GM18858 (cell line): ENCODE measurements around the gene MEF2C.
"Not testable (repeated sequence)": the region's sequence is repeated elsewhere in the genome, so short reads cannot be mapped to it uniquely, and the experiment has no call there.

Experiments used
- ATAC-seq: cut with Tn5 transposase; IDR thresholded peaks from one replicate; pipeline ENCODE4 v1.9.1; 2021; ENCODE audit not compliant: unreplicated experiment

MEF2C gene

DNA sequence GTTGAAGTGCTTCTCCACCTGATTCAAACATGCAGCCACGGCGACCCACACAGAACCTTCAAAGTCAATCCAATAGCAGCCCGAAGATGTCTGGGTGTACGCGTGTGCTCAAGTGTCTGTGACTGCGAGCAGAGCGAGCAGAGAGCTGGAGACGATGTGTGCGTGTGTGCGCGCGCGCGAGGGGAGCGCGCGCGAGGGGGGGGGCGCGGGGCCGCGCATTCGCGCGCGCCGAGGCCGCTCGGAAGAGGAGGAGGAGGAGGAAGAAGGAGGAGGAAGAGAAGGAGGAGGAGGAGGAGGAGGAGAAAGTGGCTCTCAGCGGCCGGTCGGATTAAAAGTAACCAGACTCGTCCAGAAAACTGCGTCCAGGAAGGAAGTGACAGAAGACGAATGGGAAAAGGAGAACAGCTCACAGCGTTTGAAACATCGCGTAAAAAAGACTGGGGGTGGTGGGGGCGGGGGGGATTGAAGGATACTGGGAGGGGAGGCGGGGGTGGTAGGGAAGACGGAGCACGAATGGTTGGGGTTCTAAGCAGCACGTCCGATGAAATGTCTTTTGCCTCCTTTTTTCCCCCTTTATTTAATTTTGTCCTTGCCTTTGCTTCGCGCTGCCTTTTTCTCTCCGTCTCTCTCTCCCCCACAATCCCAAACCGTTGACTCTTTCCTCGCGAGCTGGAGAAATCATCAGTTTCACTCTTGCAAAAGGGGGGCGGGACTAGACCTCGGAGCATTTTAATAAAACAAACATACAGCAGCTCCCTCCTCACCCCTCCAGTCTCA, at the start of gene MEF2C:
TSS of gene MEF2C (minus strand) at position 126 of the 777 bp plus-strand sequence. CDS start 59,396 bp downstream, outside the sequence.
- ATAC-seq = no peak

DNA sequence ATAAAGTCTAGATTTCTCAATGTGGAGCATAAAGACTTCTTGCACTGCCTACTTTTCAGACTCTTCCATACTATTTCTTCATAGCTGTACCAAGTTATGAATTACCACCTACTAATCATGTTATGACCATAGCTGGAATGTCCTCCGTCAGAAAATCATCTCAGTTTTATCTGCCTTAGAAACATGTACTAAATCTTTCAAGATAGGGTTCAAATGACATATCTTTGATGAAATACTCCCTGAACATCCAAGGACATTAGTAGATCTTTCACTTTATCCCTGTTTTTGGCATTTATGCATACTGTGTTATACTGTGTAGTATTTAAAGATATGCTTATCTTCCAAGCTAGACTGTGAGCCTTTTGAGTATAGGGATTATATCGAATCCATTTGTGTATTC, 49.6 kb upstream of the MEF2C start:
- no peak for ATAC-seq

DNA sequence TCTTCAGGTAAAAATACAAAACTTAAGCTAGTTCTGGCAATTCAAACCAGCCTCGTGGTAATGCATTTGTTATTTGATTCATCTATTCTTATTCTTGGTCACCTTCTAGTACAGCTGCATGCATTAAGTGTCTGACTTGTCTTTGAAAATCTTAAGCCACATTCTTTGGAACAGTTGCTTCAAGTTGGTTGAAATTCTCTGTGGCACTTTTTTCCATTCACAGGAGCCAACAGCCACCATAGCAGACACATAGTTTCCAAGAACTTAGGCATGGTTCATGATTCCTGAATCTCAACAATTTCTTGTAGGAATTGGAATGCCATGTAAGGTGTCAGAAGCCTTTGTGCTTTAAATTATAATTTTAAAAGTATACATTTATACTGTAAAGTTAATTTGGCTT, 47.4 kb upstream of the MEF2C start:
- no peak for ATAC-seq

DNA sequence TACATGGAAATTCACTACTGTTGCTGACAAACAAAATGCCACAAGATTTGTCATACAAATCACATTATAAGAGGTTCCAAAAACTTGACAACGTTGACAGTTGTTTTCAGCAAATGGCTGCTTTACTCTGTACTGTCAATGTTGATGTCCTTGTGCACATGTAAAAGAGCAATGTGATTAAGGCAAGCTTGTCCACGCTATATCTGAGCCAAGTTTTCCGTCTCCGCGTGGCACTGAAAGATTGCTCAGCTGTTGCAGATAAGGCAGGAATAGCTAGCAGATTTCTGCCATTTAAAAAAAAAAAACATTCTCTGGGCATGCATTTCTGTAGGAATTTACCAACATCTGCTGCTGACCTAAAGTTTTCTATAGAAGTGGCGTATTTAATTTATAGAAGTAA, 46.4 kb upstream of the MEF2C start:
- ATAC-seq = no peak

DNA sequence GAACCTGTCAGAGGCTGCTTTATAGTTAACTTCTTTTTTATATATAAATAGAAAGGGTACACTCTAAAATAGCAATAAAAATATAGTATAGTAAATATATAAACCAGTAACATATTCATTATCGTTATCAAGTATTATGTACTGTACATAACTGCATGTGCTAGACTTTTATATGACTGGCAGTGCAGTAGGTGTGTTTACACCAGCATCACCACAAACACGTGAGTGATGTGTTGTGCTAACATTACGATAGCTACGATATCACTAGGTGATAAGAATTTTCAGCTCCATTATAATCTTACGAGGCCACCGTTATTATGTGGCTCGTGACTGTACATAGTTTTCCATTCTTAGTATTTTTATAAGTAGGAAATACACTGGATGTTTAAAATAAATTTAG, 43.8 kb upstream of the MEF2C start:
- no peak for ATAC-seq

DNA sequence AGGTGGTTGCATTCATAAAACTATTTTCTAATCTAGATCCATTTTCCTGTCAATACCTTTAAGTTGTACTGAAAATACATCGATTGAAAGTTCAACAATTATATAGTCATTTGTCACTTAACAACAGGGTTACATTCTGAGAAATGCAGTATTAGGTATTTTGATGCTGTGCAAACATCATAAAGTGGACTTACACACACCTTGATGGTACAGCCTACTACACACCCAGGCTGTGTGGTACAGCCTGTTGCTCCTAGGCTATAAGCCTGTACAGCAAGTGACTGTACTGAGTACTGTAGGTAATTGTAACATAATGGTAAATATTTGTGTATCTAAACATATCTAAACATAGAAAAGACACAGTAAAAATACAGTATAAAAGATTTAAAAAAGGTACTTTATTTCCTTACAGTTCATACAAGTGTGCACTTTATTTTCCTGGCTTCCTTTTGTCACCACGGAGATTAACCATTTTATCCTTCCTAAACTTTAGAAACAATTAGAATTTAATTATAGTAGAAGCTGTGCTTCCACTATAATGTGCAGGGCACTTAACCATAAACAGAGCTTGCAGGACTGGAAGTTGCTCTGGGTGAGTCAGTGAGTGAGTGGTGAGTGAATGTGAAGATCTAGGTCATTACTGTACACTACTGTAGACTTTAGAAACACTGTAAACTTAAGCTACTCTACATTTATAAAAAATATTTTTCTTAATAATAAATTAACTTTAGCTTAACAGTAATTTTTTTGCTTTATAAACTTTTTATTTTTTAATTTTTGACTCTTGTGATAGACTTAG, 42.9 kb upstream of the MEF2C start:
- ATAC-seq = no peak

DNA sequence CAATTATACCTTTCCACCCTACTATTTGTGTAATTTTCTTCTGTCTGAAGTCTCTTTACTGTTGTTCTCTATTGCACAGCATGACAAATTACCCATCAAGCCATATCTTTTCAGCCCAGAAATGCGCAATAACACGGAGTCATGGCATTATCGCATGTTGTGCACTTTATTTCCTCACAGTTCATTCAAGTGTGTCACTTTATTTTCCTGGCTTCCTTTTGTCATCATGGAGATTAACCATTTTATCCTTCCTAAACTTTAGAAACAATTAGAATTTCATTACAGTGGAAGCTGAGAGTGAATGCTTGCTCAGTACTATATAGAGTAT, 41.3 kb upstream of the MEF2C start:
- ATAC-seq = no peak

DNA sequence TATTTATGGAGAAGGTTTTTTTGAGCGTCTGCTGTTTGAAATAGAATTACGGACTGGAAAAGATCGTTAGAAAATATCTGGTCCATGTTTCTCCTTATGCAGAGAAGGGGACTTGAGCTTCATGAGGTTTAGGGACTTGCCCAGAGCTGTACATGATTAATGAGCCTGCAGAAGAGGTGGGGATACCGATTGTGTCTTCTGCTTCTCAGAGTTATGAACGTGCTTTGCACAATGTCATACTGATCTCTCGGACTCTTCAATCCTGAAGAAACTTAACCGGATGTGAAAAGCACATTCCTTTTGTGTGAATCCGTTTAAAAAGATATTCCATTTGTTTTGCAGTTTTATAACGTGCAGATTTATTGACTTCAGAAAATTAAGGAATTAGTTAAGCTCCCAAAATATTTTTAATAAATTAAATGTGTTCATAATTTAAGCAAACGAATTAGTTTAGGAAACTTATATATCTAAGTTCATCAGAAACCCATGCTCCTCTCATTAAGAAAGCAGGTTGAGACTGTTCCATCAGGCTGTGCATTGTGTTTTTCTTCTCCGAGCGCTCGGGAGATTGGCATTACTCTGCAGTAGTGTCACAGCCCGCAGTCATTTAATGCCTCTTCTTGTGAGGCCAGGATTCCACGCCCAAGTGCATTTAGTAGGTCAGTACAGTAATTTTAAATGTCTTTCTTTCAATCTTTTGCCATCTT, 40.8 kb upstream of the MEF2C start:
- ATAC-seq = no peak

DNA sequence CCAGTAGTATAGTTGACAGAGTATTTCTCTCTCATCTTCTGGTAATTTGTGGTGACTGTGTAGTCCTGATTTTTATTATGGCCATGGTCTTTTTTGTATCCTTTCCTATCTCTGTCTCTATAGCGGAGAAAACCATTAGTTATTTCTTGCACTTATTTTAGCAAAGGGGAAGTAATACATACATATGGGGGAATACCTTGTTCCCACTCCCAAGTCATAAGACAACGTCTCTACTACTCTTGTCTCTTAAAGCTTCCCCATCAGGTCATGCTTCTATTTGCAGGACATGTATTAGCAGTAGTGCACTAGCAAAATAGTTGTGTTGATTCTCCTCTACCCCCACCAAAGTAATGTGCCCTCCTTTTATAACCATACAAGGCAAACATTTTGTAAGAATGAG, 29.8 kb upstream of the MEF2C start:
- not testable (repeated sequence) for ATAC-seq

DNA sequence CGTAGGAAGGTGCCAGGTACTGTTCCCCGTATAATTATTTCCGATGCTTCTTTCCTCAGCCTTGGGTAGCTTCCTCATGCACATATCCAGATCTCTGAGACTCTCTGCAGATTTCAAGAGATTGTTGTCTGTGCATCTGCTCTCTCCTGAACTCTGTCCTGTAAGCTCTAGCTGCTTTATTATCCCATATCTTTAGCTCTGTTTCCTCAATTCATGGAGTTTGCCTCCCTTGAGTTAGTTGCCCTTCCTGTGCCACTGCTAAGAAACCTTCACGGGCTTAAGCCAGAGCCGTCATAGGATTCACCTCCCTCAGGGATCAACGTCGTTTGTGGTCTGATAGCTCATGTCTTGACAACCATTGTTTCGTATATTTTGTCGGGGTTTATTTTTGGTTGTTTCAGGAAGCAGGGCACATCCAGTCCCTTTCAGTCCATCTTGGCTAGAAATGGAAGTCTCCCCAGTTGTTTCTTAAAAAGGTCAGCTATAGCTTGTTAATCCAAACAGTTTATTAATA, 28.1 kb upstream of the MEF2C start:
- ATAC-seq = not testable (repeated sequence)

DNA sequence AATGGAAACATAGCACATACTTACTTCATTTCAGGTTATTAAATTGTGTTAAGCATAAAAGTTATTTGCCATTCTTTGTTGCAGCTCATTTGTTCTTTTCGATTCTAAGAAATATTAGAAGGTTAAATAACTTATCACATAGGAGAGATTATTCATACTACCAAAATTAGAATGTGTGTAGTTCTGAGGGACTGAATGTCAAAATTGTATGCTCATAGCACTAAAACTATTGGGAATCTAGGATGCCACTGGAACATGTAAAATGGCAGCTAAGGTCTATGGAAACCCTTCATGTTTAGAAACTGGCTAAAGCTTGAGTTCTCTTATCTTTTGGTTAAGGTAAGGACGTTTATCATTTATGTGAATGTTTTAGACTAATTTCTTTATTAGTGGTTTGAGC, 21.5 kb upstream of the MEF2C start:
- ATAC-seq = not testable (repeated sequence)

DNA sequence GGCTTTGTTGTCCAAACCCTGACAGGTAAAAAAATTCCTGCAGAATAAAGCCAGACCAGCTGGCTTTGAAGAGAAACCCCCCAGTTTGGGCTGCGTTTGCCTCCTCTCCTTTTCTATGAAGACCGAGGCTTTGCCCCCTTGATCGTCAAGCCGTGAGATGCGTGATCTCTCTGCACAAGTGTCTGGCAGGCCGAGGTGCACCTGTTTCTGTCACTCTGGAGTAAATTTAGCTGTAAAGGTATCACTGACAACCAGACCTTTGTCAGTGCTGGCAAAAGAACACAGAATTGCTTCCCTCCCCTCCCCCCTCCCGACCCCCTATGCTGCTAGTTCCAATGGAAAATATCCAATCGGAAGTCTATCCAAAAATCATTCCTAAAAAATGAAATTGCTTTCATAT, 21.0 kb upstream of the MEF2C start:
- ATAC-seq = not testable (repeated sequence)

DNA sequence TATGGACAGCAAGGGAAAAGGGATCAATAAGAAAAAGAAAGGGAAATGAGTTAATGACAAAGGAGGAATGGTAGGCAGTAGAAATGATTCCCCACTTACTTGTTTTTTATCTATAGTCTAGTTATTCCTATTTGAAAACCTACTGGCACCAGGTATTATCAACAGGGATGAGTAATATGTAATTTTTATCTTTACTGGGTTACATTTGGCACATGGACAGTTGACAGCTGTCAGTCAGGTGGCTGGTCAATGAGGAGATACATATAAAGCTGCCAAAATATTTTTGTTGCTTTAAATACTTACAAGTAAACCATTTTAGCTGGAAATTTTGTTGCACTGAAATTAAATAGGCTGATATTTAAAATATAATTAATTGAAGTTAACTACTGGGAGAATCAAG, 18.1 kb upstream of the MEF2C start:
- not testable (repeated sequence) for ATAC-seq

DNA sequence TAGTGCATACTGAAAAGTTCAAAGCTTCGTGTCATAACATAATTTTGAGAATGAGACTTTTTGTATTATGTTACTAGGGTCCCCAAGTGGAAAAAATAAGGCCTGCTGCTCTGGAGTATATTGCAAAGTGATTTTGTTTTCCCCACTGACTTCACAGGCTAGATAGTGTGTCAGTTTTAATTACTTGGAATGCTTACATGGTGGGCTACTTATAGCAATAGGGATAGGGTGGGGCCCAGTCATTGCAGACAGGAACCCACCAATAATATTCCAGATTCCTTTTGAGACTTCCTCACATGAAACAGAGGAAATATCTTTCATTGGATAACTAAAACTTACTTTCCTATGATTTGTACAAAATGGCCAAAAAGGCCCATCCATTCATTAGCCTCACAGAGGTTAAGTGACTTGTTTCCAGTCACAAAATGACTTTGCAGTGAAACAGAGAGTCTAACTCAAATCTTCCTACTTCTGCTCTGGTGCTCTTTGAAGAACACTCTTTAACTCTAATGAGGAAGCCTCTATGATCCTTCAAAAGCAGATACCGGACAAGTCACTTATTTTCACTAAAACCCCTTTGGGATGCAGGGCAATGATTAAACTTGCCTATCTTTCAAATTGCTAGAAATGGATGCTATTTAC, 16.2 kb upstream of the MEF2C start:
- ATAC-seq = no peak

DNA sequence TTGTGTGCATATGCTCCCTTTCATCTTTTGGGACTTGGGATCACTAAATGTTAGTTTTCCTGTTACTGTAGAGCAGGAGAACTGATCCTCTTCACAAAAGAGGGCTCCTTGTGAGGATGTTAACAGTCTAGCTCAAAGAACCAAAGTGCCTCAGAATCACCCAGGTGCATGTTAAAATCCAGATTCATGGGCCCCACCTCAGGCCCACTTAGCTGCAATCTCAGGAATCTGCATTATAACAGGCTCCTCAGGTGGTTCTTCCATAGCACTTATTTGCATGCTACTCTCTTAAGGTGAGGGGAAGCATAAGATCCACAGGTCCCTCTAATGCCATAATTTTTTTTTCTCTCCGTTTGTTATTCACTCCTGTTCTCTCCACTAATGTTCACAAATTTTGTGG, 14.8 kb upstream of the MEF2C start:
- no peak for ATAC-seq

DNA sequence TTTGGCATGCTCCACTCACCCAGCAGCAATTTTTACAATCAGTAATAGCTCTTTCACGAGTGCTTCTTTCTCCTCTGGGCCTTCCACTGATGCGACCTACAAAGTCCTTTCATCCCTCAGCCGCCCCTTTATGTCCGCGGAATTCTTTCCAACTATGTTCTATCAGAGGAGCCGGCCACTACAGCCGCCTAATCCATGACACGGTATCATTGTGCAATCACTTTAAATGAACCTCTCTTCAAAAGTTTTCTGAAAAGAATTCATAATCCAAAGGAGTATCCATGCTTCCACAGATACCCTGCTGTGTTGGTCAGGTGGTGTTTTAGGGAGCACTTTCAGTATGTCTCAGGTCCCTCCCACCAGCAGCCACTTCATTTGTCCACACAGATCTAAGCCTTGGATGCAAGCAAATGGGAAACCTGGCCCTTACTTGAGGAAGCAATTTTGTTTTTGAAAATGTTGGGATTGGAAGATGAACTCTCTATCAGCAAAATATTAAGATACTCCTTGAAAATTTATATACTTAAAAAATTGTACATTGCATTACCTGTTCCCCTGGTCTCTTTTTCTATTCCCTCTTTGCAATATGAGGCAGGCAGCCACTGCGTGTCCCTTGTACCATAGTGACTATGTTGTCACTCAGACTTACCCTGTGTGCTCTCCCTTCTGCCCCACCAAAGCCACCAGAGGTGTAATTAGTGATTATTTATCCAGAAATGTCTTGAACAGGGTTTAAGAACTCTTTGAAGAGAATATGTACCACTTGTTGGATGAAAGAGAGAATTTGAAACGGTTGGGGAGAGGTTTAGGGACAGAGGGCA, 12.9 kb upstream of the MEF2C start:
- ATAC-seq = no peak

DNA sequence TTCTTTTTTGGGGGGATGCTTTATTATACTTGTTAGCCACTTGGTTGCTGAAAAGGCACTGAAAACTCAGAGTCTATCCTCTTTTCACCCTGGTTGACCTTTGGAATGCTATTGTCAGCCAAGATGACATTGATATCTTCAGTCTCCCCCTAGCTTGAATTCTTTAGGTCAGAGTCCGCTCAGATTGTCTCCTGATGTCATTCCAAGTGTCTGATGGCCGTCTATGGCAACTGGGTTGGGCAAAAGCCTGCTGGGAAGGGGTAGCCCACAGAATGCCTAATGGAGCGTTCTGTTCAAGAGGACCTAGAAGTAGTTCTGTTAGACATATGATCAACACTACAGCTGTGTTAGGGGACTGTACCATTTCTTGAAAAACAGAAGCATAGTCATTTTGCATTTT, 9.7 kb upstream of the MEF2C start:
- no peak for ATAC-seq

DNA sequence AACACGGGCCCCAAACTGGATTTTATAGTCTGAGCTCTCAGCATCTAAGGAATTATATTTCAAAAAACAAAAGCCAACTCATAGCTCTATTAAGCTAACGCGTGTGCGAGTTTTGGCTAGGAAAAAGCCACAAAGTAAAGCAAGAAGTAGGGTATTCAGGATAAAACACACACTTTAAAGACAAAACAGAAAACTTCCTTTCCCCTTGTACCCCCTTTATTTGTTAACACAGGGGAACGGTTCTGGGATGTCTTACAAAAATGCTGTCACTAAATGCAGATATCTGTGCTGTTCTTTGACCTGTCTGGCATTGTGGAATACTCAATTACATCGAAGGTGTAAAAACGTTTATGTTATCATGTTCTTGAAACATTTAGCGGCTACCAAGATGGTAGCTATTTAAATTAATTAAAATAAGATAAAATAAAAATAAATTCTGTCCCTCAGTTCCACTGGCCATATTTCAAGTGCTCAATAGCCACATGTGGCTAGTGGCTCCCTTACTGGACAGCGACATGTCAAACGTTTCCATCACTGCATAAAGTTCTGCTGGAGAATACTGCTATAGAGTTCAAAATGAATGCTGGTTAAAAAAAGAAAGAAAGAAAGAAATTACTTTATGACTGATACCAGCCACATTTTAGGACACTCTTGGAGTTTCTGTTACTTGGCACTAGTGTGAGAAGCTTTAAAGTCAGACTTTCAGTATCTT, 7.2 kb upstream of the MEF2C start:
- ATAC-seq = no peak

DNA sequence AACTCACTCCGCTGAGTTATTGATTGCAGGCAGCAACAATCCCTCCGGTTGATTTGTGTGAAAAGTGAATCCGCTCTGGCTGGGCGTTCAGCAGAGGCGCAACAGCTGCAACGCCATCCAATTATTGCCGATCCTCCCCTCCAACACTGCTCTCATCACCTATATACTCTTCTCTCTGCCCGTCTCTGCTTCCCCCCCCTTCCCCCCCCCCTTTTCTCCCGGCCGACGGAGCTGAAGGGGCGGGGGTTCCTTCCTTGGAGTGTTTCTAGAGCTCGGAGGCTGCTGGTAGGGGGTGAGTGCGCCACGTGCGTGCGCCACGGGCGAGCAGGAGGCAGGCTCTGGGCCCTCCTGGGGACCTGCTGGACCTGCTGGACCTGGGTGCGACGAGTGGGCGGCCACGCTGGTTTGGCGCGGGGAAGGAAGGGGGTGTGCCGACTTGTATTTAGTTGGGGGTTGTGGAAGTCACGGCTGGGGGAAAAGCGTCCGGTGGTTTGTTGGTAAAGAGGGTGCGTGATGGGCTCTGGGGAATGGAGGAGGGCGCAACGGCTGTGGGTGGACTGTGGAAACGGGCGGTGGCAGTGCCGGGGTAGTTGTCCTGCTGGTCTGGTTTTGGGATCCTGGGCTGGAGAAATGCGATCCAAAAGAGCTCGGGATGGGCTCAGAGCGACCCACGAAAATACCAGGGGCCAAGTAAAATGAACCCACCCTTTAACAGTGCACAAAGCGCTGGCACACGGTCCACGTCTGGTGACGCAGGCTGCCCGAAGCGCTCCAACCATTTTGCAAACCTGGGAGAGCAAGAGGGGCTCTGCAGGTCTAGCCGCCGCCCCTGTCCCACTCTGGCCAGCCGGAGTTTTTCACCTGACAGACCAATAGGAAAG, 6.4 kb upstream of the MEF2C start:
- ATAC-seq = no peak
